Coronary artery (tissue), 2 donors: Measurements from ENCODE around the gene CHD5.

ENCODE experiments used
- DNase-seq: peaks from one replicate; pipeline ENCODE4 v3.0.0-alpha.2; 2017; ENCODE audit warnings: low spot score
- H3K27ac ChIP-seq, 2 donors: fragments of 200-600 bp; sonication (generic); one replicate each; pipeline ENCODE4 v1.5.1; 2016 to 2019
- H3K4me3 ChIP-seq: fragments of 200-600 bp; sonication (generic); 2 replicates; pipeline ENCODE4 v1.5.1; 2016; ENCODE audit warnings: mild to moderate bottlenecking, moderate library complexity
- CTCF ChIP-seq: fragments of 200-600 bp; sonication (generic); IDR thresholded peaks from one replicate; pipeline ENCODE4 v1.5.1; 2019; ENCODE audit warnings: antibody characterized with exemption

Gene CHD5

GRCh38 chr1:6172549-6172948, 7.6 kb downstream of the CHD5 start:
- no peak overlapping the region for H3K27ac ChIP-seq
- TF ChIP-seq CTCF = no peak
- H3K4me3 ChIP-seq = no peak overlapping the region
- DNase-seq = no peak

DNA sequence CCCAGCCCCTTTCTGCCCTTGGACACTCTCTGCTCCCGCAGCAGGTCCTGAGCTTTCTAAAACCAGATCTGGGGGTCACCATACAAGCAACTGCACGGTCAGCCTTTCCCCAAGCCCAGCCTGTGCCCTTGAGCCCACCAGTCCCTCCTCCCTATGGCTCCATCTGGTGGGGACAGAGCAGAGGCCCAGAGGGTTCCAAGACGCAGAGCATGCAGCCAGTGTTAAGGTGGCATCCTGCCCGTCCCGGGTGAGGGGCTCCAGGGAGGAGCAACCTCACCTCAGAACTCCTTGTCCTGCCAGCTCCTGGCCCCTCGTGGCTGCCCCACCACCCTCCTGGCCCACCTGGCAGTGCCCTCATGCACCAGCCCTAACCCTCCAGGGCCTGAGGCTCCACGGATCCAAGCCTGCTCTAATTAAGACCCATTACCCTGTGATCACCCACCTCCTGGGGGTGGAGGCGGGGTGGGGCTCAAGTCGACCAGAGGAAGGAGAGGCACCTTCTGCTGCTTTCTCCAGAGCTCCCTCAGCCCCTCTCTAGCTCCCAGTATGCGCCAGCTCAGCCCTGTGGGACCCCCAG, 8.5 kb downstream of the CHD5 start:
- H3K27ac ChIP-seq = no peak overlapping the region
- no peak overlapping the region for H3K4me3 ChIP-seq
- DNase-seq = no peak
- no peak for TF ChIP-seq CTCF

GRCh38 chr1:6170742-6171201, 9.3 kb downstream of the CHD5 start:
- no peak for DNase-seq
- Histone ChIP-seq H3K4me3 (no peak overlapping the region), H3K27ac (no peak overlapping the region)
- TF ChIP-seq CTCF = no peak

DNA sequence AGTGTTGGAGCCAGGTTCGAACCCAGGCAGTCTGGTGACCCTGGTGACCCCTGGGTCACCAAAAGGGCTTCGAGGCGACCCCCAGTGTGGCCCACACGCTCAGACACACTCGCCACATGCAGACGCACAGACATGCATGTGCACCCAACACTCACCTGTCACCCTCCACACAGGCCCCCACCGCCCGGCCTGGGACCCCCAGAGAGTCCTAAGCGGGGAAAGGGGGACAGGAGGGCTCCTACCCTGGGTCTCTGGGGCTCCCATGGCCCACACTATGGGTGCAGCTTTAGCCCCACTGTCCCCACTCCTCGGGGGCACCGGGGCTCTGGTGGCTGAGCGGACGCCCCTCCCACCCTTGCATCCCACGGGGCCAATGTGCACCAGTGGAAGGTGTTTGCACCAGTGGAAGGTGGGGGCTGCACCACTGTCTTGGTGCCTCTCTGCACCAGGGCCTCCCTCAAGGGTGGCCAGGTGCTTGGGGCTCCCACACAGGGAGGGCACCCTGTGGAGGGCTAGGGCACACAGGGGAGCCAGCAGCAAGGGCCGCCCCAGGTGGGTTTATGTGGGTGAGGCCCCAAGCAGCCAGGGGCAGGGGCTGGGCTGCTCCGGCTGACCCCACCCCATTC, 9.9 kb downstream of the CHD5 start:
- Histone ChIP-seq H3K4me3 (no peak overlapping the region), H3K27ac (no peak overlapping the region)
- no peak for DNase-seq
- TF ChIP-seq CTCF = no peak

DNA sequence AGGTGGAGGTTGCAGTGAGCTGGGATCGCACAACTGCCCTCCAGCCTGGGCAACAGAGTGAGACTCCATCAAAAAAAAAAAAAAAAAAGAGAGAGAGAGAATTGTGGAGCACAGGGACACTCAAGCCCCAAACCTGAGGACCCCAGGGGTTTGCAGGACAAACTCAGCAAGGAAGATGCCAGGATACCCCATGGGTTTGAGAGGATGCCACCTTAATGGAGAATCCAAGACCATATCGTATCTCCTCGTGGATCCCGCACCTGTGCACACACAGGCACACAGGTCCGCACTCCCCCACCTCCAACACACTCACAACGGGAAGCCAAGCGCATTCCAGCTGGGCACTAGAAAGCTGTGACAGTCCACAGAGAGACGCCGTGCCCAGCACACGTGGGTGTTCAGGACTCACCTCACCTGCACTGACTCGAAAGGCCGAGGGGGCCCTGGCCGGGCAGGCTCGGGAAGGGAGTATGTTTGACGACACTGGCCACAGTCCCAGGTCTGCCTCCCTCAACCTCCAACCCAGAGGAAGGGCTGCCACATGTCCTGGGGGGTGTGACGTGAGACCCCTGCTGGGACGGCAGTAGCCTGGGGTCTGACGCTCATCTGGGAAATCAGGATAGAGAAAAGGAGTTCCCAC, 11.1 kb downstream of the CHD5 start:
- no peak overlapping the region for H3K4me3 ChIP-seq
- no peak for TF ChIP-seq CTCF
- DNase-seq = no peak
- H3K27ac ChIP-seq = no peak overlapping the region

DNA sequence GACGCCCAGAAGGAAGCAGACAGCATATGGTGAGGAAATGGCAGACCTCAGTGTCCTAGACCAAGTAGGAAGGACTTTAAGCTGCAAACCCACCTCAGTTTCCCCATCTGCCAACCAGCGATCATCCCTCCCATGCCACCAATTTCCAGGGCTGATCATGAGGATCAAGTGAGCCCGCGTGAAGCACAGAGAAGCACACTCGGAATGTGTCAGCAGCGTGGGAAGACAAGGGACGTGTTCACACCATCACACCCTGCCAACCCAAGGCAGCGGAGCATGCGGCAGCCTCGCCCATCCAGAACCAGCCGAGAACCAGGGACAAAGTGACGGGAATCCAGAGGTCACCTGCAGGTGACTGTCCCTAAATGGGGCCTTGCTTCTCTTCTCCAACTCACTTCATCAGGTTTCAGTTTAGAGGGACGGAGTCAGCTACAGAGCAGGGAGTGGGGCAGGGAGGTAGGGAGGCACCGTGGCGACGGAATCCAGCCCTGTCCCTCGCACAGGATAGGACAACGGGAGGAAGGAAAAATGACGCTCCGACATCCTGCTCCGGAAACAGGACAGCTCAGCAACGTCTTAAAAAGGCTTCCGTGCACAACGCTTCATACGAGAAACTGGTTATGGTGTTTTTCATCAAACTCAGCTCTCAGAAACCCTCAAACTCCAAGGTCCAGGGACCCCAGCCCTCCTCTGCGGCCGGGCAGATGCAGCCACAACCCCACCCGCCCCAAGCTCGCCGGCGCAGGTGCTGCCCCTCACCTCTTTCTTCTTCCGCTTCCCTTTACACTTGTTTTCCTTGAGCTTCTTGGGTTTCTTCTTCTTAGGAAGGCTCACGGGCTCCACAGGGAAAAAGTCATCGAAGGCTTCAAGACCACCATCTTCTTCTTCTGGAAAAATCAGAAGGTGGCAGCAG, 12.5 kb downstream of the CHD5 start:
- no peak for DNase-seq
- H3K27ac ChIP-seq = no peak overlapping the region
- no peak for TF ChIP-seq CTCF
- no peak overlapping the region for H3K4me3 ChIP-seq
